Measurements from ENCODE around the gene ZNF594.

DNA sequence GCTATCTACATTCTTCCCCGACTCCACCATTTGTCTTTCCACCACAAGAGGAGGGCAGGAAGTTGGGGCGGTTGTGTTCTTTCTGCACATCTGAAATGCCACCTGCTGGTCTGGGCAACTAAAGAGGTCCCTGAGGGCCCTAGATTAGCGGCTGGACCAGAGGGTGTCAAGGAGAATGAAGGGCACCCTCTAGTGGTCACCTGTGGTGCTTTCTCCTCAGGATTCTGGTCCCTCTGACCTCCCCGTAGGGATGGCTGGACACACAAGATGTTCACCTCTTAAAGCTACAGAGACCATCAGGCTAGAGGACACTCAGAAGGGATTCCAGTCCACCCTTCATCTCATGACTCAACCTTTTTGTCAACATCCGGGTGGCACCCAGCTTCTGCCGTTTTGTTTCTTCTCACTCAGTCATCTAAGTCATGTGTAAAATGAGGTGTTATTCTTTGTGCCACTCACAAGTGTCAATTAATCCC lies 45.9 kb upstream of the ZNF594 start:
- TF ChIP-seq, protein P1, sequence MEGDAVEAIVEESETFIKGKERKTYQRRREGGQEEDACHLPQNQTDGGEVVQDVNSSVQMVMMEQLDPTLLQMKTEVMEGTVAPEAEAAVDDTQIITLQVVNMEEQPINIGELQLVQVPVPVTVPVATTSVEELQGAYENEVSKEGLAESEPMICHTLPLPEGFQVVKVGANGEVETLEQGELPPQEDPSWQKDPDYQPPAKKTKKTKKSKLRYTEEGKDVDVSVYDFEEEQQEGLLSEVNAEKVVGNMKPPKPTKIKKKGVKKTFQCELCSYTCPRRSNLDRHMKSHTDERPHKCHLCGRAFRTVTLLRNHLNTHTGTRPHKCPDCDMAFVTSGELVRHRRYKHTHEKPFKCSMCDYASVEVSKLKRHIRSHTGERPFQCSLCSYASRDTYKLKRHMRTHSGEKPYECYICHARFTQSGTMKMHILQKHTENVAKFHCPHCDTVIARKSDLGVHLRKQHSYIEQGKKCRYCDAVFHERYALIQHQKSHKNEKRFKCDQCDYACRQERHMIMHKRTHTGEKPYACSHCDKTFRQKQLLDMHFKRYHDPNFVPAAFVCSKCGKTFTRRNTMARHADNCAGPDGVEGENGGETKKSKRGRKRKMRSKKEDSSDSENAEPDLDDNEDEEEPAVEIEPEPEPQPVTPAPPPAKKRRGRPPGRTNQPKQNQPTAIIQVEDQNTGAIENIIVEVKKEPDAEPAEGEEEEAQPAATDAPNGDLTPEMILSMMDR (conservative IDR thresholded peaks at IDR 0.05; ENCODE audit: low read length): peak; percentile 91
- TF ChIP-seq EZH2phosphoT487 (IDR thresholded peaks at IDR 0.05; ENCODE audit: borderline replicate concordance): no peak

All from Loucy (cell line).